MM.1S (cell line): ENCODE measurements around the gene WHAMM.
A peak's percentile ranks its signal among the peaks of the same experiment; 100 is the strongest.

Experiments
- DNase-seq: peaks from one replicate; pipeline ENCODE4 v3.0.0-alpha.2; 2015
- H2AFZ ChIP-seq: fragments of 300-600 bp; sonication (generic); 2 replicates; pipeline ENCODE4 v1.6.0; 2016; ENCODE audit warnings: antibody characterized with exemption, low read length
- H3F3A ChIP-seq: fragments of 300-600 bp; sonication (generic); 2 replicates; pipeline ENCODE4 v1.6.1; 2016; ENCODE audit warnings: mild to moderate bottlenecking, antibody characterized with exemption, low read length, moderate library complexity, mixed read lengths; ENCODE audit not compliant: insufficient read depth
- H3K27ac ChIP-seq: fragments of 300-600 bp; sonication (generic); 2 replicates; pipeline ENCODE4 v1.5.1; 2016; ENCODE audit warnings: mild to moderate bottlenecking, low read length
- H3K27me3 ChIP-seq: fragments of 300-600 bp; sonication (generic); replicated peaks from 2 replicates; pipeline ENCODE4 v1.6.0; 2016; ENCODE audit warnings: low read length; ENCODE audit not compliant: insufficient read depth
- H3K36me3 ChIP-seq: fragments of 300-600 bp; sonication (generic); replicated peaks from 2 replicates; pipeline ENCODE4 v1.6.1; 2016; ENCODE audit warnings: mild to moderate bottlenecking, low read length, mixed read lengths; ENCODE audit not compliant: insufficient read depth
- H3K4me1 ChIP-seq: fragments of 300-600 bp; sonication (generic); 2 replicates; pipeline ENCODE4 v1.6.1; 2016; ENCODE audit warnings: low read length, mixed read lengths
- H3K4me2 ChIP-seq: fragments of 300-600 bp; sonication (generic); 2 replicates; pipeline ENCODE4 v1.6.0; 2016; ENCODE audit warnings: low read depth, low read length
- H3K4me3 ChIP-seq: fragments of 300-600 bp; sonication (generic); 2 replicates; pipeline ENCODE4 v1.5.1; 2016; ENCODE audit warnings: low read length, mixed read lengths
- H3K79me2 ChIP-seq: fragments of 300-600 bp; sonication (generic); 2 replicates; pipeline ENCODE4 v1.6.1; 2016; ENCODE audit warnings: mixed run types, low read length, mixed read lengths
- H3K9ac ChIP-seq: fragments of 300-600 bp; sonication (generic); 2 replicates; pipeline ENCODE4 v1.6.1; 2016; ENCODE audit warnings: low read length, mixed read lengths
- H3K9me2 ChIP-seq: fragments of 300-600 bp; sonication (generic); replicated peaks from 2 replicates; pipeline ENCODE4 v1.6.1; 2016; ENCODE audit warnings: mild to moderate bottlenecking, low read length, mixed read lengths; ENCODE audit not compliant: insufficient read depth
- H3K9me3 ChIP-seq: fragments of 300-600 bp; sonication (generic); replicated peaks from 2 replicates; pipeline ENCODE4 v1.6.1; 2016; ENCODE audit warnings: mild to moderate bottlenecking, low read length, mixed read lengths; ENCODE audit not compliant: insufficient read depth
- H4K20me1 ChIP-seq: fragments of 300-600 bp; sonication (generic); 2 replicates; pipeline ENCODE4 v1.6.1; 2016; ENCODE audit warnings: mild to moderate bottlenecking, low read length, moderate library complexity, mixed read lengths; ENCODE audit not compliant: insufficient read depth
- EZH2 ChIP-seq: fragments of 300-600 bp; sonication (generic); optimal IDR thresholded peaks from 2 replicates; pipeline ENCODE3; 2017; ENCODE audit warnings: low read depth, mild to moderate bottlenecking, antibody characterized with exemption, low read length, mixed read lengths
- EZH2phosphoT487 ChIP-seq: fragments of 300-600 bp; sonication (generic); IDR thresholded peaks from 2 replicates; pipeline ENCODE4 v1.6.1; 2018; ENCODE audit warnings: antibody characterized with exemption, low read length
- TF ChIP-seq, protein P1 (sequence below): fragments of 300-600 bp; sonication (generic); IDR thresholded peaks from 2 replicates; pipeline ENCODE4 v1.5.1; 2016; ENCODE audit warnings: antibody characterized with exemption, low read length, mixed read lengths

Gene WHAMM

DNA sequence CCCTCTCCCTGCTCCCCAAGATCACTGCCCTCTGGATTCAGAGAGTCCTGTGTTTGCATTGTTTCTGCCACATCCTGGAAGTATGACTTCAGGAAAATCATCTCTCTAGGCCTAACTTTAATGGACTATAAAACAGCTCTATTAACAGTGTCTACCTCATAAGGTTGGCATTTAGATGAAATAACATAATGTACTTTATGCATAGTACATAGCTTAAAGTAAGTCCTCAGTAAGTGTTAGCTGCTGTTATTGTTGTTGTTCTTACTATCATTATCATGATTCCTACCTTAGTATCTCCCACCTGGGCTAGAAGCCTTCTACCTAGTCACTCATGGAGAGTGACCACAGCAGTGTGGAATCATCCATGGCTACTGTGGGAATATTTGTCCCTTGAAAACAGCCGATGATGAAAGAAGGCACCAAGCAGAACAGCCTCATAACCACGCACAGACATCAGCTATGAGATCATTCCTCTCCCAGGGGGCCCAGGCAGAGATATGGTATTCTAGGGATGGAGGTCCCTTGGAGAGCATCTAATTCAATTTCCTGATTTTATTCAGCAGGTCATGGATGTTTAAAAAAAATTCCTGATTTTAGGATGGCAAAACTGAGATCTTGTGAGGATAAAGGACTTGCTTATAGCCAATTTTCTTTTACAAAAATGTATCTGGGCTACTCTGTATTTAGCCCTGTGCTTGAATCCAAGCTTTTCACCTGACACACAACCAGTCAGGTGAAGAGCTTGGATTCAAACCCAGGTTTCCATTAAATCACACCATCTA lies 5.4 kb upstream of the WHAMM start:
- no peaks in the 10 kb centered on the region for H3K9me2 ChIP-seq
- no peak overlapping the region for H3K4me3 ChIP-seq
- H3K27me3 ChIP-seq, result no peaks in the 10 kb centered on the region
- no peak overlapping the region for H3K4me2 ChIP-seq
- no peak overlapping the region for H3K27ac ChIP-seq
- no peak for DNase-seq
- H3K9ac ChIP-seq, result no peak overlapping the region
- H3K79me2 ChIP-seq, result no peaks in the 10 kb centered on the region
- H3F3A ChIP-seq, result peaks cover 22% of the 10 kb centered on the region
- peaks cover 34% of the 10 kb centered on the region for H3K4me1 ChIP-seq
- no peaks in the 10 kb centered on the region for H3K9me3 ChIP-seq
- no peak overlapping the region for H2AFZ ChIP-seq
- no peaks in the 10 kb centered on the region for H3K36me3 ChIP-seq
- no peak for TF ChIP-seq EZH2phosphoT487
- TF ChIP-seq EZH2, result no peak
- TF ChIP-seq, protein P1, sequence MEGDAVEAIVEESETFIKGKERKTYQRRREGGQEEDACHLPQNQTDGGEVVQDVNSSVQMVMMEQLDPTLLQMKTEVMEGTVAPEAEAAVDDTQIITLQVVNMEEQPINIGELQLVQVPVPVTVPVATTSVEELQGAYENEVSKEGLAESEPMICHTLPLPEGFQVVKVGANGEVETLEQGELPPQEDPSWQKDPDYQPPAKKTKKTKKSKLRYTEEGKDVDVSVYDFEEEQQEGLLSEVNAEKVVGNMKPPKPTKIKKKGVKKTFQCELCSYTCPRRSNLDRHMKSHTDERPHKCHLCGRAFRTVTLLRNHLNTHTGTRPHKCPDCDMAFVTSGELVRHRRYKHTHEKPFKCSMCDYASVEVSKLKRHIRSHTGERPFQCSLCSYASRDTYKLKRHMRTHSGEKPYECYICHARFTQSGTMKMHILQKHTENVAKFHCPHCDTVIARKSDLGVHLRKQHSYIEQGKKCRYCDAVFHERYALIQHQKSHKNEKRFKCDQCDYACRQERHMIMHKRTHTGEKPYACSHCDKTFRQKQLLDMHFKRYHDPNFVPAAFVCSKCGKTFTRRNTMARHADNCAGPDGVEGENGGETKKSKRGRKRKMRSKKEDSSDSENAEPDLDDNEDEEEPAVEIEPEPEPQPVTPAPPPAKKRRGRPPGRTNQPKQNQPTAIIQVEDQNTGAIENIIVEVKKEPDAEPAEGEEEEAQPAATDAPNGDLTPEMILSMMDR, result no peak
- H4K20me1 ChIP-seq, result no peaks in the 10 kb centered on the region

GRCh38 chr15:82804575-82804949 lies 4.9 kb upstream of the WHAMM start:
- H3K9me3 ChIP-seq, result no peaks in the 10 kb centered on the region
- peaks cover 27% of the 10 kb centered on the region for H3F3A ChIP-seq
- no peaks in the 10 kb centered on the region for H3K27me3 ChIP-seq
- no peak overlapping the region for H3K27ac ChIP-seq
- no peak overlapping the region for H3K4me3 ChIP-seq
- H3K9ac ChIP-seq, result no peak overlapping the region
- no peaks in the 10 kb centered on the region for H3K9me2 ChIP-seq
- no peak for DNase-seq
- H3K79me2 ChIP-seq, result no peaks in the 10 kb centered on the region
- H3K36me3 ChIP-seq, result no peaks in the 10 kb centered on the region
- H2AFZ ChIP-seq, result no peak overlapping the region
- H3K4me2 ChIP-seq, result no peak overlapping the region
- no peaks in the 10 kb centered on the region for H4K20me1 ChIP-seq
- peaks cover 36% of the 10 kb centered on the region for H3K4me1 ChIP-seq
- TF ChIP-seq EZH2phosphoT487 (no peak), EZH2 (no peak)

DNA sequence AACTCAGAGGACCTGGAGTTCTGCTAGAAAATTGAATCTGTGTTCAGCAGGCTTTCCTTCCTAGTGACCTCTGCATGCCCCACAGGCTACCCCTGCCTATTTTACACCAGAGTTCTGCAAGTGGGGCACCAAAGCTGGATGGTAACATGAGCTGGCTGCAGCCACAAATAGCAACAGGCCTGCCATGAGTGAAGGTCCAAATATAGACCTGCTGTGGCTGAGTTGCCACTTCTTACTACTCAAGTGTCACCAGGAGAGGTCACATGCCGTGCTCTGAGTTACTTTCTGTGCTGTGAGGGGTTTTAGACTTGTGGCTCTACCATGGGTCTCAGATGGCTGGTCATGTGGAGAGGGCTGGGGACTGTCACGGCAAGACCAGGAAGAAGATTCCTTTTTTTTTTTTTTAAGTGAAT lies 3.4 kb upstream of the WHAMM start, which contains the start of gene FSD2:
Gene FSD2 (minus strand): TSS at position 76 of the 413 bp plus-strand sequence. CDS start 18,679 bp downstream, outside the sequence.
- H3K9ac ChIP-seq, result peak within 1 kb of the TSS; percentile 27; the same call in 1 of the 2 replicates
- 0 out of 2 replicates have a peak, but pooled peaks cover 7% of the 10 kb centered on the region for H4K20me1 ChIP-seq
- peak within 1 kb of the TSS; percentile 75 for H3K27ac ChIP-seq

More for the DNA sequence above, 3.4 kb upstream of the WHAMM start, which contains the start of gene FSD2:
- H3K9me3 ChIP-seq, result no peaks in the 10 kb centered on the region
- no peaks in the 10 kb centered on the region for H3K9me2 ChIP-seq
- no peaks in the 10 kb centered on the region for H3K27me3 ChIP-seq
- TF ChIP-seq, protein P1, result peak; percentile 25
- no peak for TF ChIP-seq EZH2
- no peaks in the 10 kb centered on the region for H3K36me3 ChIP-seq
- peak within 1 kb of the TSS; percentile 1; the same call in 1 of the 2 replicates for H3K4me3 ChIP-seq
- peak; percentile 91 for DNase-seq
- peak within 1 kb of the TSS; percentile 10 for H2AFZ ChIP-seq
- peak within 1 kb of the TSS; percentile 50 for H3K4me2 ChIP-seq
- H3K79me2 ChIP-seq, result peaks cover 9% of the 10 kb centered on the region
- peaks cover 36% of the 10 kb centered on the region for H3K4me1 ChIP-seq
- H3F3A ChIP-seq, result peaks cover 36% of the 10 kb centered on the region
